Heart right ventricle (tissue), 16 donors: ENCODE measurements around the gene ANKRD6. TPM values are rescaled to one million over a fixed set of nuclear protein-coding genes. Genes with fewer than 3 reads are reported as not detected.

Experiments used
- ATAC-seq, 8 donors: fragments of 200-7000 bp; cut with Tn5 transposase; one replicate each; pipeline ENCODE4 v1.9.1; 2020; ENCODE audit warnings: mild to moderate bottlenecking in 8 of 8, moderate library complexity in 8 of 8, moderate number of reproducible peaks in 1 of 8
- DNase-seq, 2 donors: peaks; one replicate each; pipeline ENCODE4 v3.0.0-alpha.2; 2020
- H3K27ac ChIP-seq, 10 donors: fragments of 200-600 bp; sonication (generic) in 2 of 10; one replicate each; pipeline versions ENCODE4 v1.5.0 to v1.8.0; 2020 to 2022; ENCODE audit warnings: mild to moderate bottlenecking in 3 of 10
- H3K27me3 ChIP-seq, 7 donors: fragments of 200-600 bp; one replicate each; pipeline ENCODE4 v1.8.0; 2021 to 2022; ENCODE audit warnings: mild to moderate bottlenecking in 2 of 7
- H3K36me3 ChIP-seq, 9 donors: fragments of 200-600 bp; sonication (generic) in 1 of 9; one replicate each; pipeline versions ENCODE4 v1.5.0 to v1.8.0; 2020 to 2022; ENCODE audit warnings: mild to moderate bottlenecking in 2 of 9
- H3K4me1 ChIP-seq, 9 donors: fragments of 200-600 bp; sonication (generic) in 1 of 9; one replicate each; pipeline versions ENCODE4 v1.5.0 to v1.8.0; 2020 to 2022; ENCODE audit warnings: mild to moderate bottlenecking in 4 of 9
- H3K4me3 ChIP-seq, 10 donors: fragments of 200-600 bp; sonication (generic) in 2 of 10; one replicate each; pipeline versions ENCODE4 v1.5.0 to v1.8.0; 2020 to 2022; ENCODE audit warnings: mild to moderate bottlenecking in 7 of 10, moderate library complexity in 2 of 10
- H3K9me3 ChIP-seq, 11 donors: fragments of 200-600 bp in 10 of 11; sonication (generic) in 2 of 11; one replicate each; pipeline versions ENCODE4 v1.5.0 to v1.8.0; 2013 to 2022; ENCODE audit warnings: mild to moderate bottlenecking in 2 of 11, control low read depth in 1 of 11, moderate library complexity in 1 of 11
- CTCF ChIP-seq, 9 donors: fragments of 200-600 bp; sonication (generic) in 2 of 9; IDR thresholded peaks; one replicate each; pipeline versions ENCODE4 v1.5.0 to v1.8.0; 2021 to 2022; ENCODE audit warnings: antibody characterized with exemption in 9 of 9, mild to moderate bottlenecking in 5 of 9, moderate library complexity in 1 of 9
- WGBS, 2 donors: extraction: QIAGEN DNeasy Blood & Tissue Kit; methylation state at CpG; one replicate each; pipeline ENCODE4 v1.1.7; 2013; ENCODE audit warnings: inconsistent platforms in 1 of 2; 5-methylcytosine and 5-hydroxymethylcytosine counted together
- intact Hi-C, 10 donors: fragments of 100-400 bp; cut with DNase I; formaldehyde crosslinking; loops; one replicate each; pipeline versions ENCODE4 v1.11.1 to v1.14.2; 2022
- polyA plus RNA-seq, 2 donors: library from polyadenylated mRNA; stranded (reverse); fragments of 200-250 nt; gene quantifications; one replicate each; pipeline ENCODE4 v1.2.3, GENCODE V29; 2013
- total RNA-seq, 10 donors: library from RNA; stranded (reverse); fragmentation: NEBNext Ultra II Directional in 3 of 10; extraction: Animal tissue kit (Norgen Biotek cat#: 25700) in 3 of 10; gene quantifications; one replicate each; pipeline versions ENCODE4 v1.2.1 to v1.2.4, GENCODE V29; 2021 to 2023
- donor health status: Arrhythmogenic right ventricular cardiomyopathy.
- donor health status: ischemic (EF 13 %, LVEDD 7.1; RV severe dilation, severe dysfunction).
- donor health status: healthy with polysubstance abuse.
- donor health status: DM: no; HTN: yes; CAD: no.
- donor health status: DM: no; HTN: no; CAD: no.
- donor health status: ischemic (EF 25% LVEDD 6.9; RV normal size, moderate dysfunction).
- donor health status: ischemic (EF 25% LVEDD 5.7; RV mildly dilated, moderate dysfunction).
- donor health status: healthy.
- donor health status: DM: yes; HTN: yes; CAD: no.
- donor health status: Ischemic cardiomyopathy.
- donor health status: ischemic (EF 35%, LVEDD 5.7; RV mildly dilated, moderate dysfunction).
- donor health status: nonischemic (EF 11% LVEDD 7.7; RV severe dilation, severe dysfunction).
- donor health status: DM: yes; HTN: yes; CAD: no.
- donor health status: PGD.
- donor health status: ischemic (EF 29% LVEDD 5.4; RV normal size, mild dysfunction).
- donor health status: nonischemic (EF 23%, LVEDD 6.1; RV moderate dilation, normal function).

The ANKRD6 gene
- total and polyA plus RNA-seq, 12 donors = 2.0 to 18.2 (median 9.6) TPM

DNA sequence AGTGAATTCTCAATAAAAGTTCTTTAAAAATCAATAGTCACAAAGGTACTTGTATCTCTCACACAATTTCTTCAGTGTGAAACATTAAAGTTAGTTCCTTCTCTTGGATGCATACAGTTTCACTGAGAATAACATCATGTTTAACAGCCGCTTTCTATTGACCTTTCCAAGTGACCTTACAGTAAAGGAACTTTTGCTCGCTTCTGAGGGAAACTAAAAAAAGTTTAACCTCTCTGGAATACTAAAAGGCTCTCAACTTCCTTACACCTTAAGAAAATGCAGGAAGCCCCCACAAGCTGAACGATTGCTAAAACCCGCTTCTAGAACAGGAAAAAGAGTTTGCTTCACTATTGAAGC is 22.2 kb upstream of the ANKRD6 start:
- Histone ChIP-seq H3K36me3 (no peaks in the 10 kb centered on the region), H3K4me3 (peak overlapping the region; percentile 68 to 95 (median 82)), H3K27me3 (peaks cover 0 to 4% (median 0%) of the 10 kb centered on the region in 7 donors), H3K9me3 (no peaks in the 10 kb centered on the region), H3K27ac (peak overlapping the region in 9 of 10 donors; percentile 79 to 95 (median 90)), H3K4me1 (peaks cover 4 to 56% (median 19%) of the 10 kb centered on the region in 9 donors)
- WGBS, 2 donors = 8 to 12% methylated on average over 4 of the region's 4 CpGs
- ATAC-seq (no peak), DNase-seq (no peak)
- intact Hi-C loops = loop anchor here in 7 of 10 donors (5.0 kb wide), 2 partner anchors 33 to 38 kb away; no protein-coding TSS in a partner anchor
- TF ChIP-seq CTCF (IDR thresholded peaks at IDR 0.05) = no peak

GRCh38 chr6:89411145-89412070 is 21.5 kb upstream of the ANKRD6 start:
- intact Hi-C loops = loop anchor here in 7 of 10 donors (5.0 kb wide), 2 partner anchors 34 to 39 kb away; no protein-coding TSS in a partner anchor
- WGBS, 2 donors = 1% methylated on average over 76 to 93 of the region's 93 CpGs
- Histone ChIP-seq H3K36me3 (no peaks in the 10 kb centered on the region), H3K27ac (peak overlapping the region; percentile 79 to 95 (median 90)), H3K27me3 (peaks cover 0 to 4% (median 0%) of the 10 kb centered on the region in 7 donors), H3K4me3 (peak overlapping the region; percentile 68 to 95 (median 82)), H3K9me3 (no peaks in the 10 kb centered on the region), H3K4me1 (peaks cover 4 to 52% (median 19%) of the 10 kb centered on the region in 9 donors)
- no peak for TF ChIP-seq CTCF (IDR thresholded peaks at IDR 0.05)
- peak; percentile 19 to 42 for DNase-seq
- ATAC-seq = peak; percentile 32 to 70 (median 50)

DNA sequence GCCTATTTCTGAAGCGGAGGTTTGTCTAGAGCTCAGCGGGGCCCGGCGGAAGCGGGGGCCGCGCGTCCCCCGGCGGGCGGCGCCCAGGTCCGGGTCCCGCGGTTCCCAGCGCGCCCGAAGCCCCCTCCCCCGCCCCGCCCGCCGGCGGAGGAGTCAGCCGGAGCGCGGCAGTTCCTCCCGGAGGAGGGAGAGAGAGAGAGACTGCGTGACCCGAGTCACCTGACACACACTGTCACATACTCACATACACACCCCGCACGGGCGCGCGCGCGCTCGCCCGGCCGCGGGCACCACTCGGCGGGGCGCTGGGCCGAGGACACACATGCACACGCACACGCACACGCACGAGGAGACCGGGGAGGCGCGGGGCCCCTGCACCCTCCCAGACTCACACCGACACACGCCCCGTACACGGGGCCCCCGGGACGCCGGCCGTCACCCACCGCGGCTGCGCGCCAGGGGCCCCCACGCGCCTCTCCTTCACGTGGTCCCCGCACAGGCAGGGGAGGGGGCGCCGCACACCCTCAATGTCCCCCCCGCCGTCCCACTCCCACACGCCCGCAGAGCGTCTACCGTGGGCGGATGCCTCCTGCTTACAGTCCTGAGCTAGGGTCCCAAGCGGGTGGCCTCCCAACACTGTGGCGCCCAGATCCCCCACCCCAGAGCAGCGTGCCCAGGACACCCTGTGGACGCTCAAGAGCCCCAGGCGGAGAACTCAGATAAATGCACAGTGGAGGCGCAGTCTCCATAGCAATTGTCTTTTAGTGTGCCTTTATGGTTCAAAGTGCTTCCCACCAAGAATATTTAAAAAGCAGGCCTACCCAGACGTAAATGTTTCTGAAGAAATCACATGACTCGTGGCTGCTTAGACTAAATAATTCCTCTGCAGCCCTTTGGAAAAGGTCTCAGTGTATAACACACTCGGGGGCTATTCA is 20.6 kb upstream of the ANKRD6 start, which contains the start of gene RRAGD:
TSS of gene RRAGD (minus strand) at position 203 of the 935 bp plus-strand sequence. CDS start 280 bp downstream, outside the sequence.
- TF ChIP-seq CTCF (IDR thresholded peaks at IDR 0.05) = peak in 1 of 9 donors; percentile 12
- Histone ChIP-seq H3K4me3 (peak within 1 kb of the TSS; percentile 68 to 95 (median 82)), H3K36me3 (no peaks in the 10 kb centered on the region), H3K27me3 (peaks cover 0 to 4% (median 0%) of the 10 kb centered on the region in 7 donors), H3K4me1 (peaks cover 4 to 44% (median 16%) of the 10 kb centered on the region in 9 donors), H3K9me3 (no peaks in the 10 kb centered on the region), H3K27ac (peak within 1 kb of the TSS; percentile 79 to 95 (median 90))
- DNase-seq (peak; percentile 64 to 68), ATAC-seq (peak; percentile 70 to 92 (median 88))
- intact Hi-C loops = loop anchor here in 7 of 10 donors (5.0 kb wide), 2 partner anchors 35 to 40 kb away; no protein-coding TSS in a partner anchor
- WGBS, 2 donors = 0 to 1% methylated on average over 72 to 83 of the region's 85 CpGs
